Central memory CD4-positive, alpha-beta T cell (primary cell): ENCODE measurements around the gene MBOAT7.

Source experiments
- DNase-seq: peaks from one replicate; pipeline ENCODE4 v3.0.0; 2022

Gene MBOAT7

GRCh38 chr19:54160182-54160811 lies 29.1 kb downstream of the MBOAT7 start:
- no peak for DNase-seq

DNA sequence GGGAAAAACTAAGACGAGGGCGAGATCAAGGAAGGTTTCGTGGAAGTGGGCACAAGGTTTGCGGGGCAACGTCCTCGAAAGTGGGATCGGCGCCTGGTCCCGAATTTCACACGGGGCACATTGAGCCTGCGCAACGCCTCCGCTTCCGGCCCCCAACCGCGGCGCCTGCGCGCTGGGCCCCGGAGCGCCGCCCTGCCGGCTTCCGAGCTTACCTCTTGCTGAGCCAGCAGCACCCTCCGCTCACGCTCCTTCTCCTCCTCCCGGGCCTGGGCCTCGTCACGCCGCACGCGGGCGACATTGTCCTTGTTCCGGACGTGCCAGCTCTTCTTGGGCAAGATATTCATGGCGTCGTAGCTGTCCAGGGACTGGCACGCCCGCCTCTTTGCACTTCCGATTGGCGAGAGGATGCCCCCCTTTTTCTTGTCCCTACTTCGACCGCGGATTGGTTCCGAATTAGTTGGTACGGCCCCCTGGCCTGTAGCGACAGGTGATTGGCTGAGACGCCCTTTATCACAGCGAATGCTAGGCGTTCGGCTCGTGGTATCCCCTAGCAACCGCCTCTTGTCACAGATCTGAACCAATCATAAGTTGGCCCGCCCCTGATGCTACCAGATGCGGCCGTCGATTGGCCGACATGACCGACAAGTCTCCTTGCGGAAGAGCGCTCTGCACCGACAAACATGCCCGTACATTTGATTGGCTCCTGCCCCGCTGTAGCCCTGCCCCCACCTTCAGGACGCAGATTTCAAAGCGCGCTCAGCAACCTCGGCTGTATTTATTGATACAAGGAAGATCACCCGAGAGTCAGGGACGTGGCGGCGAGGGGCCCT lies 29.8 kb downstream of the MBOAT7 start, which contains the start of gene LENG1:
Gene LENG1, minus strand, starts transcription at position 370 of the 830 bp plus-strand sequence. Its CDS starts 26 bp downstream, at position 344.
- DNase-seq = peak; percentile 100

DNA sequence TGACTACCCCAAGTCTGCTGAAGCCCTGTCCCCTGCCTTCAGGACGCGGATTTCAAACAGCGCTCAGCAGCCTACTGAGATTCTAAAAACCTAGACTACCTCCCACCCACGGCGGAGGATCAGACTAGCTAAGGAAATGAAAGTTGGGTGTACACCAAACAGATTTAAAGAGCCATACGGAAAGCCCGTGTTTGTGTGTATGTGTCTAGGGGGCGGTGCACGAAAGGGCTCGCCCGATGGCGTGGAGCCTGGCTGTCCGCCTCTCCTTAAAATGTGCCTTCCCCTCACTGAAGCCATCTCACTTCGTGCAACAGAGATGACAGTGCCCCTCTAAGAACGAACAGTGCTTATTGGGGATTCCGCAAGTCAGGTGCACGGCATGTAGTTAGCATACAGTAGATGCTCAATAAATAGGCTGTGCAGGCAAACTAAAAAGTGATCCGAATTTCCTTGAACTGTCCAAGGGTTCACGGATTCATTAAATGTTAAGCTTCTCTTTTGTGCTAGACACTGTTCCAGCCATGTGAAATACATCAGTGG lies 30.5 kb downstream of the MBOAT7 start:
- no peak for DNase-seq

DNA sequence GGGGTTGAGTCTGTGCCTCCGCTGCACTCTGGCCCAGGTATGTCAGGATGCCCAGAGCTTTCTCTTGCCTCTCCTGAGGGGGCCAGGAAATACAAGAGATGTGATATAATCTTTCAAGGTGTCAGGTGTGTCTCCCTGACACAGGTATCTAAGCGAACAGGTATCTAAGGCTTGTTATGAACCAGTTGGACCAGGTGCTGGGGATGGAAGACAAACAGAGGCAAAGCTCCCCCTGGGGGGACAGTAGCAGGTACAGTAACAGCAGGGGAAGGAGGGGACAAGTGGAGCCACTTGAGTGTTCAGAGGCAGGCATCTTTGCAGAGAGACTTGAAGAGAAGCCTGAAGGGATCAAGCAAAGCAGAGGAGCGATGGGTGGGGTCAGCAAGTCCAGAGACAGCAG lies 32.4 kb downstream of the MBOAT7 start:
- DNase-seq = no peak

DNA sequence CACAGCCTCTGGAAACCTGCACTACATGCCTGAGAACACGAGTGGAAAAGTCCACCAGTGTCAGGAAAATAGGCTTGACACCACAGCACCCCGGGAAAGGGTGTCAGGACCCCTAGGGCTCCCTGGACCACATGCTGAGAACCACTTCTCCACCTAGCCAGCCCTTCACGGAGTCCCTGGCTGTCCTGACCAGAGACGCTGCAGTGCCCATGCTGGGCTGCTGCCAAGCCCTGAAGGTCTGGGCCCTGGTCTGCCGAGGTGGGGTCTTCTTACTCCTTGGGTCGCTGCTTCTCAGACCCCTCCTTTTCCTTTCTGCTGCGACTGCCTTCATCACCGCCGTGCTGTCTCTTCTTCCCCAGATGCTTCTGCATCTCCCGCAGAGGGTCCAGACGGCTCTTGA lies 32.9 kb downstream of the MBOAT7 start:
- DNase-seq = no peak

DNA sequence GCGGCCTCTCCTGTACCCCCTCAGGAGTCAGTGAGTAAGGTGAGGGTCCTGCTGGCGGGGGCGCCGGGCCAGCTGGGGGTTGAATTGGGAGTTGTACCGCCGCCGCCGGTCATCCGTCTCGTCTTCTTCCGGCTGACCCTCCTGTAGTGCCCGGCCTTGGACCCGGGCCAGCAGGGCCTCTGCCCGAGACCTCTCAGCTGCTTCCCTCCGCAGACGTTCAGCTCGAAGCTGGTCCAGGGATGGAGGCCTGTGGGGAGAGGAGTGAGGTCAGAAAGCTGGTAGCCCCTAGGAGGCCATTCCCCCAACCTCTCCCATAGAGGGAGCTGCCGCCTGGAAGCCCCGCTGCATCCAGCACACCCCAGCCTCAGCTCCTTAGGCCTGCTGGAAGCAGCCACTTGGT lies 33.7 kb downstream of the MBOAT7 start:
- DNase-seq = no peak

DNA sequence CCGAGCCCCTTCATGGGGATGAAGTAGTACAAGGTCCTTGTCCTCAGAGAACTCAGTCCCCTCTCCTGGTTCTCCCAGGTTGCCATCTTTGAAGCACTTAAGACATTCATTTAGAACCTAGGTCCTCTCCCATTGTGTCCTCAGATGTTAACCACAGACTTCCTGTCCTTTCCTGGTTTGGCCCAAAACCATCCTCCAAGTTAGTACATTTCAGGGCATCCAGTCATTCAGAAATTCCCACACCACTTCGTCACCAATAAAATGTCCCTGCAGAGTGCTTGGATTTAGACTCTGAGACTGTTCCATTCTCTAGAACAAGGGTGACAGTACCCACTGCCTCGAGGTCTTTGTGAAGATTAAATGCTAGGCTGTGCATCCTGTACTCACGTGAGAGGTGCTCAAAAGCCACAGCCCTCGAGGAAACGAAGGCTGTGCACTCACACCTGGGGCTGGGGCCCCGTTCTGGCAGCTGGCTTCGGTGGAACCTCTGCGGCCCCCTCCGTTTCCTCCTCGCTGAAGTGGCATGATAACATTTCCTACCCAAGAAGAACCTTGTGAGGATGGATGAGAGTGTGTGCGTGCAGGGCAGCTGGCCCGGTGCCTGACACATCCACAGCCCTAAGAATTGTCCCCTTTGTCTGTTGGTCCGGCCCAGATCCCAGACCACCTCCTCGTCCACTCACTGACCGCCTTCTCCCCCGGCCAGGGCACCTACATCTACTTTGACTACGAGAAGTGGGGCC lies 34.6 kb downstream of the MBOAT7 start:
- peak; percentile 57 for DNase-seq

DNA sequence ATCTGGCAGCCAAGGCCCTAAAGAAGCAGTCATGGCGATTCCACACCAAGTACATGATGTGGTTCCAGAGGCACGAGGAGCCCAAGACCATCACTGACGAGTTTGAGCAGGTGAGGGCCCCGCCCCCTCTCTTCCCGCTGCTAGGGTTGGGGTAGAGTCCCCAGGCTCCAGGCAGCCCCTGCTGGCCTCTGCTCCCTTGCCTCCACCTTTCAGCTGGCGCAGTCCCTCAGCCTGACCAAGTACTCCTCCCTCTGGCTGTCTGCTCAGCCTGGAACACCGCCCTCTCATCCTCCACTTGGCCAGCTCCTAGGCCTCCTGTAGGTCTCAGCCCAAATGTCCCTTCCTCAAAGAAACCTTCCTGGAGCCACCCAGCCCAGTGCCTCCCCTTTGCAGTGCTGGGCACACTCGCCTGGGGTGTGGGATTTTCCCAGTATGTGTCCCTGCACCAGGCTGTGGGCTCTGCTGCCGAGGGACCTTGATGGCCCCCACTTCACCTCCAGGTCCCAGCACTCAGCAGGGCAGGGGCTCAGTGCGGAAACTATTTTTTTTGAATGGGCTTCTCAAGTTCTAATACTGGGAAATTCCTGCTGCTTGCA lies 35.6 kb downstream of the MBOAT7 start:
- no peak for DNase-seq

- DNase-seq = no peak
Observed at GRCh38 chr19:54152878-54153524, 36.4 kb downstream of the MBOAT7 start.

- no peak for DNase-seq
Observed at GRCh38 chr19:54152267-54152666, 37.1 kb downstream of the MBOAT7 start.

GRCh38 chr19:54151362-54152035 lies 37.9 kb downstream of the MBOAT7 start:
- DNase-seq = no peak

- DNase-seq = no peak
Observed at GRCh38 chr19:54149021-54149812, 40.2 kb downstream of the MBOAT7 start.

DNA sequence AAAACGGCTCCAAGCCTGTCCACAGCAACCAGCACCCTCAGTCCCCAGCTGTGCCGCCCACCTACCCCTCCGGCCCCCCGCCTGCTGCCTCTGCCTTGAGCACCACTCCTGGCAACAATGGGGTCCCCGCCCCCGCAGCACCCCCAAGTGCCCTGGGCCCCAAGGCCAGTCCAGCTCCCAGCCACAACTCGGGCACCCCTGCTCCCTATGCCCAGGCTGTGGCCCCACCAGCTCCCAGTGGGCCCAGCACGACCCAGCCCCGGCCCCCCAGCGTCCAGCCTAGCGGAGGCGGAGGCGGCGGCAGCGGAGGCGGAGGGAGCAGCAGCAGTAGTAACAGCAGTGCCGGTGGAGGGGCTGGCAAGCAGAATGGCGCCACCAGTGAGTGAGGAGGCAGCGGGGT lies 41.2 kb downstream of the MBOAT7 start:
- DNase-seq = no peak

DNA sequence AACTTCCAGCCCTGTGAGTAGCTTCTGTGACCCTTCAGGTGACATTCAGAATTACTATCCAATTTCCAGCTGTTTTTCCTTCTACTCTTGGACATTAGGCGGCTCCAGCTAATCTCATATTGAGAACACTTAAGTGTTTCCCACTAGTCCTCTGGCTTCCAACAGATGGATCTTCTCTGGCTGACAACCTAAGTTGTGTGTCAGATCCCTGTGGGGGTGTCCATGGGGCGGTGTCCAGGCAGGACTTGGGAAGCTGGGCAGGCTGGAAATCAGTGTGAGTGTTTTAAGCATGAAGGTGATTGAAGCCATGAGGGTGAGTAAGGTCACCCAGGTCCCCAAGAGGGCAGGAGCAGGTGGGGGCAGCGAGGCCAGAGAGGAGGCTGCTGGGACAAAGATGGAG lies 41.7 kb downstream of the MBOAT7 start:
- DNase-seq = no peak

DNA sequence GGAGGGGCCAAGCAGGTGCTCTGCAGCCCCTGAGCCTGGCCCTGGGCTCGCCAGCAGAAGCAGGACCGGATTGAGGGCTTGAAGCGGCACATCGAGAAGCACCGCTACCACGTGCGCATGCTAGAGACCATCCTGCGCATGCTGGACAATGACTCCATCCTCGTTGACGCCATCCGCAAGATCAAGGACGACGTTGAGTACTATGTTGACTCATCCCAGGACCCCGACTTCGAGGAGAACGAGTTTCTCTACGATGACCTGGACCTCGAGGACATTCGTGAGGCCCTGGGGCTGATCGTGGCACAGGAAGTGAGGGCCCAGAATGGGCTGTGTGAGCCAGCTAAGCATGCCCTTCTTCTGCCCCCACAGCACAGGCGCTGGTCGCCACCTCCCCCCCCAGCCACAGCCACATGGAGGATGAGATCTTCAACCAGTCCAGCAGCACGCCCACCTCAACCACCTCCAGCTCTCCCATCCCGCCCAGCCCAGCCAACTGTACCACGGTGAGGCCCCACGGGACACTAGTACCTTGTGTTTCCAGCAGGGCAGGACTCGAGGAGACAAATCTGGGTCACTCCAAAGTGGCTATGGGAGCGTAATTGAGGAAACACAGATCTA lies 43.7 kb downstream of the MBOAT7 start:
- no peak for DNase-seq

GRCh38 chr19:54142166-54142780 lies 47.1 kb downstream of the MBOAT7 start:
- no peak for DNase-seq

- no peak for DNase-seq
Observed at GRCh38 chr19:54141356-54141755, 48.0 kb downstream of the MBOAT7 start.

- DNase-seq = no peak
Observed at GRCh38 chr19:54138489-54139256, 50.7 kb downstream of the MBOAT7 start.
